ENCODE measurements around the gene IPMK. TPM values are rescaled to one million over a fixed set of nuclear protein-coding genes. Genes with fewer than 3 reads are reported as not detected.
"Not testable (repeated sequence)": the region's sequence is repeated elsewhere in the genome, so short reads cannot be mapped to it uniquely, and the experiment has no call there.

IPMK gene
- total and polyA plus RNA-seq, 4 donors = 2.6 to 16.7 (median 5.0) TPM

DNA sequence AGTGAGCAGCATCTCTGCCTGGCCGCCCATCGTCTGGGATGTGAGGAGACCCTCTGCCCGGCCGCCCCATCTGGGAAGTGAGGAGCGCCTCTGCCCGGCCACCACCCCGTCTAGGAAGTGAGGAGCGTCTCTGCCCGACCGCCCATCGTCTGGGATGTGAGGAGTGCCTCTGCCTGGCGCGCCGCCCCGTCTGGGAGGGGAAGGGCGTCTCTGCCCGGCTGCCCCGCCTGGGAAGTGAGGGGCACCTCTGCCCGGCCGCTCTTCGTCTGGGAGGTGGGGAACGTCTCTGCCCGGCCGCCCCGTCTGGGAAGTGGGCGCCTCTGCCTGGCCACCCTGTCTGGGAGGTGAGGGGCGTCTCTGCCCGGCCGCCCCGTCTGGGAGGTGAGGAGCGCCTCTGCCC, 23.9 kb downstream of the IPMK start:
- H3K9me3 ChIP-seq (ENCODE audit: control insufficient read depth in 4 of 4, insufficient read depth in 3 of 4, low read length in 3 of 4); H3K36me3 ChIP-seq (ENCODE audit: control insufficient read depth in 4 of 4, insufficient read depth in 4 of 4, low read length in 4 of 4); H3K27me3 ChIP-seq (ENCODE audit: control insufficient read depth in 3 of 3, insufficient read depth in 3 of 3, low read length in 2 of 3); H3K9ac ChIP-seq (ENCODE audit: insufficient read depth in 1 of 2, low read length in 2 of 2); DNase-seq; H3K27ac ChIP-seq (ENCODE audit: low read depth in 1 of 2, low read length in 1 of 2); ATAC-seq (ENCODE audit: insufficient read depth, low FRiP score); H3K4me1 ChIP-seq (ENCODE audit: control insufficient read depth in 5 of 5, insufficient read depth in 5 of 5, low read length in 5 of 5); H3K4me3 ChIP-seq: not testable (repeated sequence)
- WGBS, 2 donors = 91 to 98% methylated on average over 30 to 31 of the region's 31 CpGs

DNA sequence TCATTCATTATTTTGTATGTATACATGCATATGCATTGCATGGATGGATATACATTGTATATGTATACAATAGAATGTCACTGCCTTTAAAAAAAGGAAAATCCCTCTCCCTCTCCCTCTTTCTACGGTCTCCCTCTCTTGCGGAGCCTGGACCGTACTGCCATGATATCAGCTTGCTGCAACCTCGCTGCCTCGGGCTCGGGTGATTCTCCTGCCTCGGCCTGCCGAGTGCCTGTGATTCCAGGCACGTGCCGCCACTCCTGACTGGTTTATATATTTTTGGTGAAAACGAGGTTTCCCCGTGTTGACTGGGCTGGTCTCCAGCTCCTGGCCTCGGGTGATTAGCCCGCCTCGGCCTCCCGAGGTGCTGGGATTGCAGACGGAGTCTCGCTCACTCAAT, 24.4 kb downstream of the IPMK start:
- H3K27me3 ChIP-seq (ENCODE audit: control insufficient read depth in 3 of 3, insufficient read depth in 3 of 3, low read length in 2 of 3) = no peaks in the 10 kb centered on the region
- peaks cover 0 to 8% (median 0%) of the 10 kb centered on the region in 5 donors for H3K4me1 ChIP-seq (ENCODE audit: control insufficient read depth in 5 of 5, insufficient read depth in 5 of 5, low read length in 5 of 5)
- H3K9me3 ChIP-seq (ENCODE audit: control insufficient read depth in 4 of 4, insufficient read depth in 3 of 4, low read length in 3 of 4) = peaks cover 0 to 4% (median 0%) of the 10 kb centered on the region in 4 donors
- H3K36me3 ChIP-seq (ENCODE audit: control insufficient read depth in 4 of 4, insufficient read depth in 4 of 4, low read length in 4 of 4) = no peaks in the 10 kb centered on the region
- DNase-seq (no peak), ATAC-seq (ENCODE audit: insufficient read depth, low FRiP score) (no peak)
- WGBS, 2 donors = 98% methylated on average over 18 of the region's 18 CpGs
- no peak overlapping the region for H3K27ac ChIP-seq (ENCODE audit: low read depth in 1 of 2, low read length in 1 of 2)
- H3K9ac ChIP-seq (ENCODE audit: insufficient read depth in 1 of 2, low read length in 2 of 2) = no peak overlapping the region
- no peak overlapping the region for H3K4me3 ChIP-seq
- TF ChIP-seq, protein P1, sequence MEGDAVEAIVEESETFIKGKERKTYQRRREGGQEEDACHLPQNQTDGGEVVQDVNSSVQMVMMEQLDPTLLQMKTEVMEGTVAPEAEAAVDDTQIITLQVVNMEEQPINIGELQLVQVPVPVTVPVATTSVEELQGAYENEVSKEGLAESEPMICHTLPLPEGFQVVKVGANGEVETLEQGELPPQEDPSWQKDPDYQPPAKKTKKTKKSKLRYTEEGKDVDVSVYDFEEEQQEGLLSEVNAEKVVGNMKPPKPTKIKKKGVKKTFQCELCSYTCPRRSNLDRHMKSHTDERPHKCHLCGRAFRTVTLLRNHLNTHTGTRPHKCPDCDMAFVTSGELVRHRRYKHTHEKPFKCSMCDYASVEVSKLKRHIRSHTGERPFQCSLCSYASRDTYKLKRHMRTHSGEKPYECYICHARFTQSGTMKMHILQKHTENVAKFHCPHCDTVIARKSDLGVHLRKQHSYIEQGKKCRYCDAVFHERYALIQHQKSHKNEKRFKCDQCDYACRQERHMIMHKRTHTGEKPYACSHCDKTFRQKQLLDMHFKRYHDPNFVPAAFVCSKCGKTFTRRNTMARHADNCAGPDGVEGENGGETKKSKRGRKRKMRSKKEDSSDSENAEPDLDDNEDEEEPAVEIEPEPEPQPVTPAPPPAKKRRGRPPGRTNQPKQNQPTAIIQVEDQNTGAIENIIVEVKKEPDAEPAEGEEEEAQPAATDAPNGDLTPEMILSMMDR (IDR thresholded peaks at IDR 0.05; ENCODE audit: control extremely low read depth, extremely low read depth) = no peak

DNA sequence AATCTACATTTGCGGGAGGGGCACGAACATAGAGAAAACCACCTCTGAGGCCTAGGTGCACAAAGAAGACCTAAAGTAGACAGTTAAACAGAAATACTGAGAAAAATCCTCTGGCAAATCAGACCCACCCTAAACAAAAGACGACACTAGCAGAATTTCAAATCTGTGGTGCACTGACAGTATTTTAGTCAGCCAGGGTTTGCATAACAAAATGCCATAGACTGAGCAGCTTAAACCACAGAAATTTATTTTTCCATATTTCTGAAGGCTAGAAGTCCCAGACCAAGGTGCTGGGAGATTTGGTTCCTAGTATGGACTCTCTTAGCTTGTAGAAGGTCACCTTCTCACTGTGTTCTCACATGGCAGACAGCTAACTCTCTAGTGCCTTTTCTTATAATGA, 26.3 kb downstream of the IPMK start:
- no peak for DNase-seq
- ATAC-seq (ENCODE audit: insufficient read depth, low FRiP score) = no peak
- Histone ChIP-seq H3K4me1 (ENCODE audit: control insufficient read depth in 5 of 5, insufficient read depth in 5 of 5, low read length in 5 of 5) (peaks cover 0 to 8% (median 0%) of the 10 kb centered on the region in 5 donors), H3K27ac (ENCODE audit: low read depth in 1 of 2, low read length in 1 of 2) (no peak overlapping the region), H3K27me3 (ENCODE audit: control insufficient read depth in 3 of 3, insufficient read depth in 3 of 3, low read length in 2 of 3) (no peaks in the 10 kb centered on the region), H3K9ac (ENCODE audit: insufficient read depth in 1 of 2, low read length in 2 of 2) (no peak overlapping the region), H3K9me3 (ENCODE audit: control insufficient read depth in 4 of 4, insufficient read depth in 3 of 4, low read length in 3 of 4) (peaks cover 0 to 4% (median 0%) of the 10 kb centered on the region in 4 donors), H3K4me3 (no peak overlapping the region), H3K36me3 (ENCODE audit: control insufficient read depth in 4 of 4, insufficient read depth in 4 of 4, low read length in 4 of 4) (peaks cover 0 to 5% (median 5%) of the 10 kb centered on the region in 4 donors)
- whole genome bisulfite sequencing, 2 donors = 78 to 91% methylated on average over 3 of the region's 3 CpGs
- TF ChIP-seq, protein P1 (IDR thresholded peaks at IDR 0.05; ENCODE audit: control extremely low read depth, extremely low read depth) = no peak

DNA sequence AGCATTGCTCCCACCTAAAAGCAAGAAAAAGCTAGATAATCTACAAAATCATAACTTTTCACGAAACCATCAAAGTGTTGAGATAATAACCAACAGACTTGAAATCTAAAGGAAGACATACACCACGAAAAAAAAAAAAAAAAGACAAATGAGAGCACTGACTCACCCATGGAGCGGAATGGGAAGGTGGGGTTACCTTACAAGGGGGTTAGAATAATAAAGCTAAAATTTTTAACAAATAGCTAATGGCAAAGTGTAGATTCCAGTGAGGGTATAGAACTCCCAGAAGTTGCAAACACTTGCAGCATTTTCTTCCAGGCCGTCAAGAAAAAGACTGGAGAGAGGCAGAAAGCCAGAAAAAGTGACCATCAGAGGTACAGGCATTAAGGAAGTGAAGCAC, 27.2 kb downstream of the IPMK start:
- TF ChIP-seq, protein P1 (IDR thresholded peaks at IDR 0.05; ENCODE audit: control extremely low read depth, extremely low read depth) = no peak
- no peaks in the 10 kb centered on the region for H3K27me3 ChIP-seq (ENCODE audit: control insufficient read depth in 3 of 3, insufficient read depth in 3 of 3, low read length in 2 of 3)
- no peak overlapping the region for H3K4me3 ChIP-seq
- DNase-seq (no peak), ATAC-seq (ENCODE audit: insufficient read depth, low FRiP score) (no peak)
- peaks cover under 1 to 5% (median 5%) of the 10 kb centered on the region in 4 donors for H3K36me3 ChIP-seq (ENCODE audit: control insufficient read depth in 4 of 4, insufficient read depth in 4 of 4, low read length in 4 of 4)
- no peak overlapping the region for H3K27ac ChIP-seq (ENCODE audit: low read depth in 1 of 2, low read length in 1 of 2)
- peaks cover 0 to 8% (median 0%) of the 10 kb centered on the region in 5 donors for H3K4me1 ChIP-seq (ENCODE audit: control insufficient read depth in 5 of 5, insufficient read depth in 5 of 5, low read length in 5 of 5)
- H3K9me3 ChIP-seq (ENCODE audit: control insufficient read depth in 4 of 4, insufficient read depth in 3 of 4, low read length in 3 of 4) = peaks cover 0 to 4% (median 0%) of the 10 kb centered on the region in 4 donors
- H3K9ac ChIP-seq (ENCODE audit: insufficient read depth in 1 of 2, low read length in 2 of 2) = no peak overlapping the region
- 76 to 78% methylated on average over 4 of the region's 4 CpGs for WGBS, 2 donors
